SU-DHL-6 (cell line): Measurements from ENCODE around the gene NECAB2.

ENCODE experiments used
- CTCF ChIP-seq: fragments of 200-600 bp; sonication (generic); IDR thresholded peaks from one replicate; pipeline ENCODE4 v1.5.1; 2017; ENCODE audit warnings: antibody characterized with exemption, mild to moderate bottlenecking, low read length, moderate library complexity; ENCODE audit not compliant: insufficient read depth, poor library complexity, severe bottlenecking
- EZH2phosphoT487 ChIP-seq: fragments of 200-600 bp; sonication (generic), shearing (Covaris generic); conservative IDR thresholded peaks from 2 replicates; pipeline ENCODE4 v1.6.1; 2018; ENCODE audit warnings: mild to moderate bottlenecking, antibody characterized with exemption, low read length, moderate library complexity, mixed read lengths

- TF ChIP-seq CTCF (no peak), EZH2phosphoT487 (no peak)
These were observed 61.4 kb downstream of the NECAB2 start for GRCh38 chr16:84029297-84030047.
